Esophagus squamous epithelium (tissue), 4 donors: Measurements from ENCODE around the gene KIAA1671.
"Not testable (repeated sequence)": the region's sequence is repeated elsewhere in the genome, so short reads cannot be mapped to it uniquely, and the experiment has no call there.

ENCODE experiments used
- POLR2A ChIP-seq, 4 donors: fragments of 450-650 bp; IDR thresholded peaks; one replicate each; pipeline ENCODE4 v1.6.1; 2017; ENCODE audit warnings: antibody characterized with exemption in 4 of 4, mild to moderate bottlenecking in 4 of 4, moderate library complexity in 3 of 4
- TF ChIP-seq, protein P1 (sequence below), 6 experiments: fragments of 450-650 bp in 4 of 6; fragments of 200-600 bp in 2 of 6; sonication (generic) in 2 of 6; IDR thresholded peaks; one replicate each; pipeline ENCODE4 v1.5.1; 2016 to 2019; ENCODE audit warnings: antibody characterized with exemption in 6 of 6, mild to moderate bottlenecking in 4 of 6, moderate library complexity in 4 of 6

DNA sequence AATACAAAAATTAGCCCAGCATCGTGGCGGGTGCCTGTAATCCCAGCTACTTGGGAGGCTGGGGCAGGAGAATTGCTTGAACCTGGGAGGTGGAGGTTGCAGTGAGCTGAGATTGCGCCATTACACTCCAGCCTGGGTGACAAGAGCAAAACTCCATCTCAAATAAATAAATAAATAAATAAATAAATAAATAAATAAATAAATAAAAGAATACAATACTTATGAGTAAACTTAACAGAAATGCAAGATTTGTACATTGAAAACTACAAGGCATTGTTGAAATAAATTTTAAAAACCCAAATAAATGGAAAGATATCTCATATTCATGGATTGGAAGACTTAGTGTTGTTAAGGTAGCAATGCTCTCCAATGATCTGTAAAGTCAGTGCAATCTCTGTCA, 45.4 kb upstream of the KIAA1671 start:
- TF ChIP-seq, protein P1, sequence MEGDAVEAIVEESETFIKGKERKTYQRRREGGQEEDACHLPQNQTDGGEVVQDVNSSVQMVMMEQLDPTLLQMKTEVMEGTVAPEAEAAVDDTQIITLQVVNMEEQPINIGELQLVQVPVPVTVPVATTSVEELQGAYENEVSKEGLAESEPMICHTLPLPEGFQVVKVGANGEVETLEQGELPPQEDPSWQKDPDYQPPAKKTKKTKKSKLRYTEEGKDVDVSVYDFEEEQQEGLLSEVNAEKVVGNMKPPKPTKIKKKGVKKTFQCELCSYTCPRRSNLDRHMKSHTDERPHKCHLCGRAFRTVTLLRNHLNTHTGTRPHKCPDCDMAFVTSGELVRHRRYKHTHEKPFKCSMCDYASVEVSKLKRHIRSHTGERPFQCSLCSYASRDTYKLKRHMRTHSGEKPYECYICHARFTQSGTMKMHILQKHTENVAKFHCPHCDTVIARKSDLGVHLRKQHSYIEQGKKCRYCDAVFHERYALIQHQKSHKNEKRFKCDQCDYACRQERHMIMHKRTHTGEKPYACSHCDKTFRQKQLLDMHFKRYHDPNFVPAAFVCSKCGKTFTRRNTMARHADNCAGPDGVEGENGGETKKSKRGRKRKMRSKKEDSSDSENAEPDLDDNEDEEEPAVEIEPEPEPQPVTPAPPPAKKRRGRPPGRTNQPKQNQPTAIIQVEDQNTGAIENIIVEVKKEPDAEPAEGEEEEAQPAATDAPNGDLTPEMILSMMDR (IDR thresholded peaks at IDR 0.05), result not testable (repeated sequence)
- TF ChIP-seq POLR2A (IDR thresholded peaks at IDR 0.05), result not testable (repeated sequence)
